Peyer's patch (tissue), 4 donors: ENCODE measurements around the gene RAB25.

Experiments
- POLR2A ChIP-seq, 2 donors: fragments of 450-650 bp; IDR thresholded peaks; one replicate each; pipeline ENCODE4 v1.5.1; 2017; ENCODE audit warnings: antibody characterized with exemption in 2 of 2, mild to moderate bottlenecking in 2 of 2, moderate library complexity in 2 of 2
- TF ChIP-seq, protein P1 (sequence below), 6 experiments: fragments of 450-650 bp in 4 of 6; fragments of 200-600 bp in 2 of 6; sonication (generic) in 1 of 6; IDR thresholded peaks; one replicate each; pipeline ENCODE4 v1.5.1; 2017 to 2019; ENCODE audit warnings: antibody characterized with exemption in 6 of 6, mild to moderate bottlenecking in 3 of 6, moderate library complexity in 1 of 6

DNA sequence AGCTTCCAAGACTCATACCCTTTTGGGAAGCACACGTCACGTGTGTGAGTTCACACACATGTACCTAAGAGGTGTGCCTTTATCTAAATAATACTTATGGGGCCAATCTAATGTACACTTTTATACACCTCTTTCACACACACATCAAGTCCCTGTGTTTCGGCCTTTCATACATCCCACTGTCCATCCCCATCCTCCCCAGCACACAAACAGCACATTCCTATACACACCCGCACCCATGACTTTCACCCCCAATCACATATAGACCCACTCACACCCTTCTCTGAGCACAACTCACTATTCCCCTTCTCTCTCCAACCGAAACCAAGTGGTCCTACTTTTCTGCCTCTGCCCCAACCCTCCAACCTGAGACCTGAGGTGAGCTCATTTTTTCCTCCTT, 17.8 kb downstream of the RAB25 start:
- TF ChIP-seq, protein P1, sequence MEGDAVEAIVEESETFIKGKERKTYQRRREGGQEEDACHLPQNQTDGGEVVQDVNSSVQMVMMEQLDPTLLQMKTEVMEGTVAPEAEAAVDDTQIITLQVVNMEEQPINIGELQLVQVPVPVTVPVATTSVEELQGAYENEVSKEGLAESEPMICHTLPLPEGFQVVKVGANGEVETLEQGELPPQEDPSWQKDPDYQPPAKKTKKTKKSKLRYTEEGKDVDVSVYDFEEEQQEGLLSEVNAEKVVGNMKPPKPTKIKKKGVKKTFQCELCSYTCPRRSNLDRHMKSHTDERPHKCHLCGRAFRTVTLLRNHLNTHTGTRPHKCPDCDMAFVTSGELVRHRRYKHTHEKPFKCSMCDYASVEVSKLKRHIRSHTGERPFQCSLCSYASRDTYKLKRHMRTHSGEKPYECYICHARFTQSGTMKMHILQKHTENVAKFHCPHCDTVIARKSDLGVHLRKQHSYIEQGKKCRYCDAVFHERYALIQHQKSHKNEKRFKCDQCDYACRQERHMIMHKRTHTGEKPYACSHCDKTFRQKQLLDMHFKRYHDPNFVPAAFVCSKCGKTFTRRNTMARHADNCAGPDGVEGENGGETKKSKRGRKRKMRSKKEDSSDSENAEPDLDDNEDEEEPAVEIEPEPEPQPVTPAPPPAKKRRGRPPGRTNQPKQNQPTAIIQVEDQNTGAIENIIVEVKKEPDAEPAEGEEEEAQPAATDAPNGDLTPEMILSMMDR (IDR thresholded peaks at IDR 0.05), result no peak
- no peak for TF ChIP-seq POLR2A (IDR thresholded peaks at IDR 0.05)
